ENCODE data around the gene OSBPL8. TPM values are rescaled to one million over a fixed set of nuclear protein-coding genes. Genes with fewer than 3 reads are reported as not detected.

The OSBPL8 gene
- total RNA-seq, 1 experiment from 2014 or later, result 81.7 TPM

- Mint-ChIP-seq H3K27me3 (ENCODE audit: low read depth) (no peaks in the 10 kb centered on the region), H3K4me1 (peaks cover 2% of the 10 kb centered on the region; the same call in 1 of the 2 replicates), H3K9me3 (no peaks in the 10 kb centered on the region), H3K36me3 (peaks cover 11% of the 10 kb centered on the region), H3K27ac (no peak overlapping the region), H3K4me3 (no peak overlapping the region)
- ATAC-seq, result no peak
- TF ChIP-seq FOXP4 (CRISPR knock-in tag; IDR thresholded peaks at IDR 0.05) (no peak), ZSCAN18 (CRISPR knock-in tag; IDR thresholded peaks at IDR 0.05) (no peak), ZMAT4 (CRISPR knock-in tag; IDR thresholded peaks at IDR 0.05) (no peak), RELA (CRISPR knock-in tag; IDR thresholded peaks at IDR 0.05; ENCODE audit: borderline replicate concordance) (no peak), FOXP1 (CRISPR knock-in tag; IDR thresholded peaks at IDR 0.05; ENCODE audit: borderline replicate concordance) (no peak), MYBL2 (CRISPR knock-in tag; IDR thresholded peaks at IDR 0.05) (no peak), ZNF121 (CRISPR knock-in tag; IDR thresholded peaks at IDR 0.05) (no peak), ZNF425 (CRISPR knock-in tag; conservative IDR thresholded peaks at IDR 0.05) (no peak), E2F1 (CRISPR knock-in tag; IDR thresholded peaks at IDR 0.05) (no peak), RORB (CRISPR knock-in tag; IDR thresholded peaks at IDR 0.05) (no peak), HMGXB4 (CRISPR knock-in tag; IDR thresholded peaks at IDR 0.05) (no peak), ZNF423 (CRISPR knock-in tag; IDR thresholded peaks at IDR 0.05) (no peak)
- DNase-seq (ENCODE audit: low spot score), result no peak
- POLR2A ChIA-PET, result no interaction called here
- CTCF ChIA-PET, result no interaction called here
Measured at GRCh38 chr12:76486011-76486410, 73.6 kb downstream of the OSBPL8 start.

- Mint-ChIP-seq H3K4me3 (no peak overlapping the region), H3K9me3 (no peaks in the 10 kb centered on the region), H3K36me3 (peaks cover 4% of the 10 kb centered on the region; the same call in 1 of the 2 replicates), H3K27me3 (ENCODE audit: low read depth) (no peaks in the 10 kb centered on the region), H3K4me1 (peaks cover under 1% of the 10 kb centered on the region), H3K27ac (peak overlapping the region; percentile 69)
- ChIA-PET CTCF (no interaction called here), POLR2A (no interaction called here)
- no peak for TF ChIP-seq JAZF1 (CRISPR knock-in tag; IDR thresholded peaks at IDR 0.05)
- TF ChIP-seq ARID4B (CRISPR knock-in tag; IDR thresholded peaks at IDR 0.05; ENCODE audit: borderline replicate concordance), result no peak
- TF ChIP-seq CBFB (CRISPR knock-in tag; IDR thresholded peaks at IDR 0.05; ENCODE audit: low read depth), result no peak
- no peak for TF ChIP-seq MYBL2 (CRISPR knock-in tag; IDR thresholded peaks at IDR 0.05)
- no peak for TF ChIP-seq ZNF423 (CRISPR knock-in tag; IDR thresholded peaks at IDR 0.05)
- no peak for TF ChIP-seq CREM (CRISPR knock-in tag; IDR thresholded peaks at IDR 0.05)
- TF ChIP-seq ZMAT4 (CRISPR knock-in tag; IDR thresholded peaks at IDR 0.05), result no peak
- TF ChIP-seq PRRX2 (CRISPR knock-in tag; IDR thresholded peaks at IDR 0.05), result no peak
- no peak for TF ChIP-seq ZNF219 (CRISPR knock-in tag; IDR thresholded peaks at IDR 0.05; ENCODE audit: borderline replicate concordance)
- no peak for TF ChIP-seq E2F5 (CRISPR knock-in tag; IDR thresholded peaks at IDR 0.05)
- DNase-seq (ENCODE audit: low spot score), result no peak
- ATAC-seq, result no peak
Measured at GRCh38 chr12:76480796-76481195, 78.8 kb downstream of the OSBPL8 start.

Data from WTC11 (cell line).